EH (cell line): ENCODE measurements around the gene TET1.
A peak's percentile ranks its signal among the peaks of the same experiment; 100 is the strongest.
"Not testable (repeated sequence)": the region's sequence is repeated elsewhere in the genome, so short reads cannot be mapped to it uniquely, and the experiment has no call there.

ENCODE experiments used
- DNase-seq: peaks from one replicate; pipeline ENCODE4 v3.0.0-alpha.2; 2015; ENCODE audit warnings: low read depth

Gene TET1

GRCh38 chr10:68713065-68713464 is 152.9 kb downstream of the TET1 start:
- not testable (repeated sequence) for DNase-seq

GRCh38 chr10:68717435-68717834 is 157.3 kb downstream of the TET1 start:
- DNase-seq: no peak

- DNase-seq: peak; percentile 100
These were observed 160.9 kb downstream of the TET1 start, which contains the start of gene CCAR1 for GRCh38 chr10:68720793-68721672. Gene CCAR1 (plus strand): TSS chr10:68721239. CDS start chr10:68722505, 1,266 bp downstream.

- peak; percentile 13 for DNase-seq
These were observed 161.7 kb downstream of the TET1 start for GRCh38 chr10:68721673-68722335.

- no peak for DNase-seq
These were observed 164.9 kb downstream of the TET1 start for GRCh38 chr10:68725016-68725415.

- DNase-seq: no peak
These were observed 167.0 kb downstream of the TET1 start for GRCh38 chr10:68727146-68727545.

GRCh38 chr10:68732651-68733050 is 172.5 kb downstream of the TET1 start:
- DNase-seq: no peak

GRCh38 chr10:68734349-68734748 is 174.2 kb downstream of the TET1 start:
- no peak for DNase-seq

- DNase-seq: no peak
These were observed 175.0 kb downstream of the TET1 start for GRCh38 chr10:68735119-68735518.

GRCh38 chr10:68735739-68736138 is 175.6 kb downstream of the TET1 start:
- DNase-seq: not testable (repeated sequence)

- DNase-seq: not testable (repeated sequence)
These were observed 180.5 kb downstream of the TET1 start for GRCh38 chr10:68740676-68741075.

GRCh38 chr10:68742397-68742796 is 182.3 kb downstream of the TET1 start:
- no peak for DNase-seq
